Fibroblast of skin of abdomen (primary cell): ENCODE results near the gene DCDC2C.

ENCODE experiments used
- DNase-seq: peaks from one replicate; pipeline ENCODE4 v3.0.0-alpha.2; 2013

Gene DCDC2C

DNA sequence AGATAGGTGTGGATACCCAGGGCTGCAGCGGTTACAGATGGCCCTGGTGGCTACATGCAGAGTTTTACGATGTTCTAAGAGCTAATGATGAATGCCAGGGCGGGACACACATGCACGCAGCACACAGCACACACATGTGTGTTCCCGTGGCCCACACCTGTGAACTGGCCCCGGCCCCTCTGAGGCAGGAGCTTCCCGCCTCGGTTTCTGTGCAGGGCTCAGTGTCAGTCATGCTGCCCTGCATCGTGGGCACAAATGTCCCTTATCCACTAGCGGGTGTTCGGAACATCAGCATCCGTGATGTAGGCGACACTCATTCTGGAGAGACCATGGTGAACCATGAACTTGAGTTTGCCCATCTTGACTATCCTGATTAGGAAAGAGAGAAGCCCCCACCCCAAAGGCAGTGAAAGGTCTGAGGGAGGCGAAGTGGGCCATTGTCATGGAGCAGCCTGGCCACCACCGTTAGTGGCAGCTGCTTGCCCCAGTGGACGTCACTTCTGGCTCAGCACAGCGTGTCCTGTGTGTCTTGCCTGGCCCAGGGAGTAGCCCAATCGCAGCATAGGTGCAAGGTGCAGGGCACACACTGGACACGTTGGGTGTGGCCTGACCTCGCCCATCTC is 43.8 kb downstream of the DCDC2C start:
- no peak for DNase-seq

DNA sequence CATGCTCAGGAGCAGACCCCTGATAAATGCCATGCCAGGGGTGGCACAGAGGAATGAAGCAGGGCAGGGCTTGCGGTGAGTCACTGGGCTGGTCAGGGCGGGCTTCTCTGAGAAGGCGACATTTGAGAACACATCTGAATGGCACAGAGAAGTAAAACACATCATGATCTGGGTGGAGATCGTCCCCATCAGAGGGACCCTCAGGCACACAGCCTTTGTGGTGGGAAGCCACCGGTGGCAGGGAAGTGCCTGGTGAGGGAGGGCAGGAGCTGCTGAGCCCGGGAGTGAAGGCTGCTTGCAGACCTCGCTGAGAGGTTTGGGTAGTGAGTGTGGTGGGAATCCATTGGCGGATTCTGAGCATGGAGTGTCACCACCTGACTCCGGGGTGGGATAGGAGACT is 44.5 kb downstream of the DCDC2C start:
- DNase-seq = no peak

- no peak for DNase-seq
Measured at GRCh38 chr2:3749201-3749600, 45.8 kb downstream of the DCDC2C start.

GRCh38 chr2:3751251-3751650 is 47.9 kb downstream of the DCDC2C start:
- DNase-seq = no peak

GRCh38 chr2:3751806-3752205 is 48.4 kb downstream of the DCDC2C start:
- DNase-seq = no peak

DNA sequence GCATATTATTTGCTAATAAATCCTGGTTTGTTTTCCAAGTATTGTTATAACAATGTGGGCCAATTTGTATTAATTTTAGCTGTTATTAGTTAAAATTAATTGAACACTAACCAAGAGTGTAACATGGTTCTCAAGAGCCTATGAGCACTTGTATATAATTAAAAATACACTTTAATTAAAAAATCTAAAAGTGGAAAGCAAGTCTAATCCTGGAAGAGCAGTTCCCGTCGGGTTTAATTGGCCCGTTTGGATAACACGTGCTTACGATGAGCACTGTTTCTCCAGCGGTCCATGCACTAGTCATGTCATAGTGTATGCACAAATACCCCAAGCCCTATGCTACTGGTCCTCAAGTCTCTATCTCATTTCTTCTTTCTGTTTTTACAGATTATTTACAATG is 49.0 kb downstream of the DCDC2C start:
- DNase-seq = no peak

GRCh38 chr2:3753561-3753960 is 50.2 kb downstream of the DCDC2C start:
- DNase-seq = no peak

- DNase-seq = no peak
Measured at GRCh38 chr2:3754280-3754679, 50.9 kb downstream of the DCDC2C start.

- no peak for DNase-seq
Measured at GRCh38 chr2:3754795-3755194, 51.4 kb downstream of the DCDC2C start.

DNA sequence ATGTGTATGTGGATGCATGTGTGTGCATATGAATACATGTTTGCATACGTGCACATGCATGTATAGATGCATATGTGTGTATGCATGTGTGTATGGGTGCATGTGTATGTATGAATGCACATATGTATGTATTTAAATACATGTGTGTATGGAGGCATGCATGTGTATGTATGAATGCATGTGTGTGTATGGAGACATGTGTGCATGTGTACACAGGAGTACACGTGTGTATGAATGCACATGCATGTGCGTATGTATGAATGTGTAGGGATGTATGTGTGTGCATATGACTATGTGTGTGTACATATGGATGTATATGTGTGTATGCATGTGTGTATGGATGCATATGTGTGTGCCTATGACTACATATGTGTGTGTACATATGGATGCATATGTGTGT is 51.9 kb downstream of the DCDC2C start:
- no peak for DNase-seq

DNA sequence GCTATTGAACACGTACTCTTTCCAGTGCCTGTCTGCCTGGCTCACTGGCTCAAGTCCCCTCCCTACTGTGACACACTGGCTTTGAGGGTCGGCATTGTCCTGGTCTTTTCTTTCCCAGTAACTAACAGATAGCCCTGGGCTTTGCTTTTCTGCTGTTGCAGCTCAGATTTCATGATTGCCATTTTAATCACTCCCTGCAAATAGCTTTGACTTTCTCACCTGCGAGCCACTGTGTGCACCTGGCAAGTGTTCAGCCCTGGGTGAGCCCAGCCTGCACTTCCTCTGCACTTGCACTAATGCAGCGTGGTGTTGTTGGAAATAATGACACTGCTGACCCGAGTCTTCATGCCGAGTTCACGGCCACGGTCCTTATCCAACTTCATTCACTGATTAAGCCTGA is 52.9 kb downstream of the DCDC2C start:
- no peak for DNase-seq

GRCh38 chr2:3758906-3759305 is 55.5 kb downstream of the DCDC2C start:
- no peak for DNase-seq

GRCh38 chr2:3759331-3759730 is 56.0 kb downstream of the DCDC2C start:
- DNase-seq = peak; percentile 81

DNA sequence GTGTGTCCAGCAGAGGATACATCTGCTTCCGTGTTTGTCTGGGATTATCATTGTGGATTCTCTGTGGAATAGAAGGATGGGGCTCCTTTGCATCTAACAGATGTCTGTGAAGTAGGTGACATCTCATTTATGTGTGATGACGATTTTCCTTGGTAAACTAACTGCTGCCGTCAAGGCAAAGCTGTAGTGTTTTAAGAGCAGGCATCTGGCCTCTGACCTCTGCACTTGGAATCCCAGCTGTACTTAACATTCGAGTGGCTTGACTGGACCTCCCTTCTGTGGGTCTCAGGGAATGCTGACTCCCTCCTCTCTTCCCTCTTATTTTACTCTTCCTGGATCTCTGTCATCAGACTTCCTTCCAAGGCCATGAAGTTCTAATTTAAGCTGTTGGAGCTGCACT is 56.4 kb downstream of the DCDC2C start:
- no peak for DNase-seq

DNA sequence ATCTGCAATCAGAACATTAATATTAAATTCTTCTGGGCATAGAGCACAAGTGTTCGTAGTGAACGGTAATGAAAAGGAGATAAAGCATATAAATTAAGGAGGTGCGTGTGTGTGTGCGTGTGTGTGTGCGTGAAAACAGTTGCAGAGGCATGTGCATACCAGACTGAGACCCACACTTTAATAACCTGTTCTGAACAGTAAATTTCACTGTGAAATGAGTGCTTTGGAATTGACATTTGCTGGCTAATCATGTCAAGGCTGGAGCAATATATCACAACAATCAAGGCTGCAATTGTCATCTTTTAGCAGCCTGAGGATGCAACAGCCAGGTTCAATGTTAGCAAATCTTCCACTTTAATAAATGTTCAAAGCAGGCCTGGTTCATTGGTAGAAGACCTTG is 57.9 kb downstream of the DCDC2C start:
- DNase-seq = no peak

DNA sequence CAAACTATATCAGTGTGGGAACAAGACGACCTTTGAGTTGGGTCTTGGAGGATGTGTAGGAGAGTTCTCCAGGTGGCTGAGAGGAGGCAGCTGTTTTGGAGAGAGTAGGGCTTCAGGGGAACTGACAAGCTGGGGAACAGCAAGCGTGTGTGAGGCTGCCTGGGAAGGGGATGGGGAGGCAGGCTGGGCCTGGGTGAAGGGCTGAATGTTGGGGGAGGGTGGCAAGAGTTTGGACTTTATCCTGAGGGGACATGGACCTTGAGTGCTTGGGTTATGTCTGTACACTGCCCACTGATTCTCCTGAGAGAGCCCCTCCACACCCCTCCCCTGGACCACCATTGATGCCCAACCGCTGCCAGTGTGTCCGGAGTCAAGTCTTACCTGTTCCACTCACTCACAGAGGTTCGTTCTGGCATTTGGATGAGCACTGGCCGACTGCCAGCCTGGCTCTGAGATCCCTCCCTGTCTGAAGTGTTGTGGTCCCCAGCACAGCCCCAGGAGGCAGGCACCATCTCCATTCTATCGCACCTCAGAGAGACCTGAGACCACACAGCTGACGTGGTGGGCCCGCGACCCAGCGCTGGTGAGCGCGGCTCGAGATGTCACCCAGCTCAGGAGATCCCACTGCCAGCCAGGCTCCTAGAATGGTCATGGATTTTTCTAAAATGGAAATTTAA is 59.5 kb downstream of the DCDC2C start:
- no peak for DNase-seq

DNA sequence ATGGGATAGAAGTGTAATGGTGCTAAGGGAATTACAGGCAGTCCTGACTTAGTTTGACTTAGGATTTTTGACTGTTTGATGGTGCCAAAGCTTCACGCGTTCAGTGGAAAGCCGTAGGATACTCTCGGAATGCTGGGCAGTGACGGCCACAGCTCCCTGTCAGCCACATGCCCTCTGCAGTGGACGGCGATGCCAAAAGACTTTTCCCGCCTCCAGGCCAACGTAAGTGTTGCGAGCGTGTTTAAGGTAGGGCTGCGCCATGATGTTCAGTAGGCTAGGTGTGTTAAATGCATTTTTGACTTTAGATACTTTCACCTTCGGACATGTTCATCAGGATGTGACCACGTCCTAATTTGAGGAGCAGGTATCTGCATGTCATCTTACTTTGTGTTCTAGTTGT is 63.4 kb downstream of the DCDC2C start:
- no peak for DNase-seq

DNA sequence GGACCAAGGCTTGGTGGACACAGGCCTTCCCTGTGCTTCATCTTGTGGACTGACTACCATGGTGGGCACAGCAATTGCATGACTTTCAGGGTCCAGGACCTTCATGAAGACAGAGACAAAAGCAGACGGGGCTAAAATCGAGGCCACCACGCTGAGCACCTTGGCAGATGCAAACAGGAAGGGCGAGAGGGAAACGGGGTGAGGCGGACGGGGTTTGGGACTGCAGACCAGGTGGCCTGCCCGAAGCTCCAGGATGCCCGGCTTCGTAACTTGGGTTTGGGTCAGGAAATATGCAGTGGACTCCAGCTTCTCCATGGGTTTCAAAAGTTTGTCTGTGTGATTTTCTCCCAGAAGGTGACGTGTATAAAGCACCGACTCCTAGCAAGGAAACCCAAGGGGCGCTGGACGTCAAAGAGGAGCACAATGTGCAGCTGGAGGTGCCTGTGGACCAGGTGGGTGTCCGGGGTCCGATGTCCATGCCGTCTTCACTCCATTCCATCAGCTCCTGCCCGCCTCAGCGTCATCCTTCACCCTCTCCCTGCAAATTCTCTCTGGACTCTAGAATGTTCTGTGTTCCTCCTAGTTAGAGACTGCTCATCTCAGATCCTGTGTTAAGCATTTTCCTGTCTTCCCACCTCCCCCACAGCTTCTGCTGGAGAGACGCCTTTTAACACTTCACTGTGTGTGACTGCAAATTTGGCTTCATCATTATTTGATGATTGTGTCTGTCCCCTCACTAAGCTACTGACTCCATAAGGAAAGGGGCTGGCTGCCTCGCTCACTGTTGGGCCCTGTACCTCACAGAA is 65.8 kb downstream of the DCDC2C start:
- DNase-seq = no peak

DNA sequence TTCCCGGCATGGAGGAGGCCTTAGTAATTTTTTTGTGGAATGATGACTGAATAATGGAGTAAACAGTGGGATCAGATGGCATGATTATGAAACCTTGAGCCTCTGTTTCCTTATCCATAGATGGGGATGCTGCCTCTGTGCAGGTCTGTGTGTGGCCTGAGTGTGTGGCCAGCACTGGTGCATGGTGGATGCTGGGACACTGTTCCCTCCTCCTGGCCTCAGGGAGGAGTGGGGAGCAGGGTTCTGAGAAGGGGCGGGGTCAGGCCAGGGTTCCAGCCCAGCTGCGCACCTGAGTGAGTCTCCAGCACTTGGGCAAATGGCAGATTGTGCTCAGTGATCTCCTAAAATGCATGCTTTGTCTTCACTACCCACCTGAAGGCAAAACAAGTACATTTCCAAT is 66.4 kb downstream of the DCDC2C start:
- no peak for DNase-seq

GRCh38 chr2:3770724-3771415 is 67.5 kb downstream of the DCDC2C start:
- DNase-seq = no peak

DNA sequence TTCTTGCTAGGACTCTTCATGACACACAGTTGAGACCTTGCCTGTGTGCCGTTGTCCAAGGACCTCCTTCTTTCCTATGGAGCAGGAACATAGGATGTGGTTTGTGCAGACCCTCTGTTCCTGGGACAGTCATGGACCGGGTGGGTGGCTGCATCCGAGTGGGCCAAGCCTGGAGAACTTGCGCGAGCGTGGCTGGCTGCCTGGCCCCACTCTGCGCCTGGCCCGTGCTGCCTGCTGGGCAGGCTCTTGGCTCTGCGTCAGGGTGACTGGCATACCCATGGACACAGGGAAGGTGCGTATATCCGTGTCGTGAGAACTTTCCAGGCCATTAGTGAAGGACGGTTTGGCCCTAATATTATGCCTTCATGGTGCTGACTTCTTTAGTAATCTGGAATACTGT is 68.2 kb downstream of the DCDC2C start:
- no peak for DNase-seq

DNA sequence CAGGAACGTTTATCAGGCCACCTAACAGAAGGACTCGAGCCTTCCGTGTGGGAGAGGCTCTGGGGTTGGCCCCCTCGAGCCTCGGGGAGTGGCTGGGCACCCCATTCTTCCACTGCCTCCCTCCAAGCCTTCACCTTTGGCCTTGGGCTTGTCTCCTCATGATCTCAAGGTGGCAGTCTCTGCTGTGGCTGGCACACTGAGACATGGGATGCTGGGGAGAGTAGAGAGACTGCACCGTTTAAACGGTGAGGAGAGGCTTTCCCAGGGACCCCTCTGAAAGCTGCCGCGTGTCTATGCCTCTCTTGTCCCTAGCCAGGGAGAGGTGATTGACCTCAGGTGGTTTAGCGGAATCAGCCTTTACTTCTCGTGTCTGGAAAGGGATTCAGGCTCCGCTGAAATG is 71.0 kb downstream of the DCDC2C start:
- no peak for DNase-seq

DNA sequence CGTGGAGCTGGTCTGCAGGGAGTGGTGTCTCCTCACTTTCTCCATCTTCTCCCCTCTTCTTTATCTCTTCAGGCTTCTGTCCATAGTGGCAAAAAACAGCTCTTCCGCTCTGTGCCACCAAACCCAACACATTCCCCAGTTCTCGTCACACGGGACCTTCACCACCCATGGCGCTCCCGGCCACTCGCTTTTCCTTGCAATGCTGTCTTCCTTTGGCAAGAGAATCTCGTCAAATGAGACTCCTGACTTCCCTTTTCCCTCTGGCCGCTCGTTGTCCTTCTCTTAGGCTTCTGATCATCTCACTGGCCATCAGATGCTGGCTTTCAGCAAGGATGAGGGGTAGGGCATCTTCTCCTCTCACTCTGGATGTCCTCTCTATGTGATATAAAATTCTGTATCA is 72.9 kb downstream of the DCDC2C start:
- no peak for DNase-seq
